ENCODE measurements around the gene S100A10.
A peak's percentile ranks its signal among the peaks of the same experiment; 100 is the strongest.

Gene S100A10

DNA sequence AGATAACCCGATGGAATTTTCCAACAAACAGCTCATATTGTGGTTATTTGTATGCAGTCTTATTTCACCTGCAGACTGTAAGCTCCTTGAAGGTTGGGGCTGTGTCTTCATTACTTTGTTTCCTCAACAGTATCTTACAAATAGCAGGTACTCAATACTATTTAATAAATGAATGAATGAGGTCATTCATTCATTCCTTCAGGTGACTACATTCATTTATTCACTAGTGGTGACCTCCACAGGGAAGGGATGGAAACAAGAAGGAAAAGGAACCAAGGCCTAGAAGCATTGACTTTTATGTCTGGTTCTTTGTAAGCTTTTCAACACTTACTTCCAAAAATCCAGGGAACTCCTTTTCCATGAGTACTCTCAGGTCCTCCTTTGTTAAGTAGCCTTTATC is 7.9 kb downstream of the S100A10 start:
- DNase-seq = no peak

DNA sequence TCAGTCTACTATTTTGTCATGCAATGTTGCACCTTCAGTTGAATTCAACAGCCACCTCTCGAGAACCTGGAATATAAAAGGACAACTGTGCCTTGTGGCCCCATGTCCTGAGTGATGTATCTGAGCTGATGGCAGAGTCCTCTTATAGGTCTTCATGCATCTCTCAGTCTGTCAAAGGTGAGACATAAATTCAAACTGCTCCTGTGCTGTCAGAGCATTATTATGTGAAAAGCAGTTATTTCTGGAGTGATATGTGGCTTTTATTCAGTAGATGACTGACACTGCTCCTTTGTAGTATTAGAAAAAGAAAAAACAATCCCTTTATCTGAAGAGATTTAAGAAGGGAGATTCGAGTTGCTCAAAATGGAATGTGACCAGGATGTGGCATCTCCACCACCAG is 8.4 kb downstream of the S100A10 start:
- DNase-seq = no peak

DNA sequence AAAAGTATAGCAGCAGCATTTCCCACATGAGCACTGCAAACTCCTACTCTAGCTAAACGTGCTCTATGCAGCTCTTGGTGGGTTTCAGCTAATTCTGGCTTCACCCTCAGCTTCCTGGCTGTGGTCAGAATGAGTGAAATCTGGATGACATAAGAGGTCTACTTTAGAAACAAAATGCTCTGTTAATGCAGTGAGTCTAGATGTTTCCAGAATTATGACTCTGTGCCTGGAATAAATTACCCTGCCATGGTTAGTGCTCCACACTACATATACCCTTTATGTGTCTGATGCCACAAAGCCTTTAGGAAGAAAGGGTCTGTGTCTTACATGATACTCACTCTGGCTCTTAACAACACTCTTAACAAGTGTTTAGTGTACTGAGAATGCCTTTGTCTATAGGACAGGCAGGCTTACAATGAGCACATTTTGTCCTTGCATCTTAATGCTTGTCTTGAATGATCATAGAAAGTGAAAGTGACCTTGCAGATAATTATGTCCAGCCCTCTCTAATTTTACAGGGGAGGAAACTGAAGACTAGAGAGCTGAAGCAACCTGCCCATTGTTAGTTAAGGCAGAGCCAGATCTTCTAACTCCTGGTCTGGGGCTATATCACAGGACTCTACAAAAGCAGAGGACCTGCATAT is 9.2 kb downstream of the S100A10 start:
- no peak for DNase-seq

DNA sequence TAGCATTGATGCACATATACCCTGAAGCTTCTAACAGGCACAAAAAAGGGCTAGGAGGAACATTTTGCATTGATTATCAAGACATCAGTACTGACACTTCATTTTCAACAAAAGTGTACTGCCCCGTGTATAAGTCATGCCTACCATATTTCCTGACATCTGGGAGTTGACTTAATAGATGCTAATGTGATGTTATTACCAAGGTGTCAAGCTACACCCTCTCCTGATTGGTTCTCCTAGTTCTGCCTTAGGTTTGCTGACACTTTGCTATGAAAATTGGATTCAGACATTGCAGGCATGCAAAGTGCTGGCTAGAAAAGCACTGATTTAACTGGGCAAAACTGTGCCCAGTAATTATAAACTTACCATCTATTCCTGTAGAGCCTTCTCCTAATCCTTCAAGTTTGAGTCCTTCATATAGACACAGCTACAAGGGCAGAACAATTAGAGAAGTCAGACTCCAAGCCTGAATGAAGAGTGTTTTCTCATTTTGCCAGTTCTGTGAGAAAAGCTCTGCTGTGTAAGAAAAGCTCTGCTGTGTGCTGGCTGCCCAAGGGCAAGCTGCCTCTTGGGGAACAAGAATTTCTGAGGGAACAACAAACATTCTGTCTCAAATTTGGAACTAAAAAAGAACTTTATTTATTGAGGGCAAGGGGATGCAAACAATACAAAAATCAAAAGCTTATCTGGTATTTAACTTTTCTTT is 11.2 kb downstream of the S100A10 start:
- no peak for DNase-seq

GRCh38 chr1:151981178-151981525 is 12.5 kb downstream of the S100A10 start:
- DNase-seq = no peak

GRCh38 chr1:151980287-151981177 is 13.1 kb downstream of the S100A10 start:
- no peak for DNase-seq

DNA sequence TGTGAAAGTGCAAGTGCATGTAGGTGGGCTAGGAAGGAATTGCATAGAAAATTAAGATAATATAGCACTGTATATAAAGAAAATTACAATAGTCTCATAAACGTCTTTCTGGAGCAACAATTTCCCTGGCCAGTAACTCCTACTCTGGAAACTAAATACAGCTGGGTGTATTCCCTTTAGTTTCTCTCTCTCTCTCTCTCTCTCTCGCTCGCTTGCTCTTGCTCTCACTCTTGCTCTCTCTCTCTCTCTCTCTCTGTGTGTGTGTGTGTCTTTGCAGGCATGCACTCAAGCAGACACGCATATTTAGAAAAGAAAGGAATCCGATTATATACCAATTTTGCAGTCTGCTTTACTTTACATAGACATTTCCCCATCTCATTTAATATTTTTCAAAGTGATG is 14.7 kb downstream of the S100A10 start:
- DNase-seq = no peak

DNA sequence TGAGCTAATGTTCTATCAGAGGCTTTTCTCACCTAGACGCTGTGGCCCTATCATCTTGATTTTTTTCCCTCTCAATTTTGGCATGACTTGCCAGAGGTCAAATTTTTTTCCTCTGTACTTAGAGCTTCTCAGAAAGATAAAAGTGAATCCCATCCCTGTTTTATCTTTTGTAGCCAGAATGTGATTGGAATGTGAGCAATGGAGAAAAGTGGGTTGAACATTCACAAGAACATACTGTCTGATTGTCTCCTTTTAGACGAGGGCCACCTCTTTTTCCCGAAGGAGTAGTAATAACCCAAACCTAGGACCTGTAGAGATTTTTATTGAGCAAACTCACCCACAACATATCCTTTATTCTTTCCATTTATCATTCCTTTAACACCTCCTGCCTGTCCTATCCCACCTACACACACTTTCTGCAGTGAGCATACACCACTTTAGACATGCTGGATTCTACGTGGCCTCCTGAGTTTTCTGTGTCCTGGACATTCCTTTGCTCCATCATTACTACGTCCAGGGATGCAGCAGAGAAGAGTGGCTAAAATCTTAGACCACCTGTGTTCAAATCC is 15.9 kb downstream of the S100A10 start:
- DNase-seq = no peak

- DNase-seq = no peak
Observed at GRCh38 chr1:151976858-151977257, 16.8 kb downstream of the S100A10 start.

DNA sequence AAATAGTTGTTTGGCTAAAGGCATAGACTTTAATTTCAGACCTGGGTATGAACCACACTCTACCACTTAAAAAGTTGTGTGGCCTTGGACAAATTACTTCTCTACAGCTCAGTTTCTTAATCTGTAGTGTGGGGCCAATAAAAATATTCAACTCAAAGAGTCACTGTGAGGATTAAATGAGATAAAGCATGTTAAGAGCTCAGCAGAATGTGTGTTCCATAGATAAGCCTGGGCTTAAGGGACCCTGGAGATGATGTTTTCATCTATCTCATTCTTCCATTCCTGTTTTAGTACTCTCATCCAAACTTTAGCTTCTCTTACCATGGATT is 17.7 kb downstream of the S100A10 start:
- no peak for DNase-seq

- no peak for DNase-seq
Observed at GRCh38 chr1:151975311-151976014, 18.2 kb downstream of the S100A10 start.

- no peak for DNase-seq
Observed at GRCh38 chr1:151972542-151973248, 21.0 kb downstream of the S100A10 start.

GRCh38 chr1:151970626-151971025 is 23.0 kb downstream of the S100A10 start:
- no peak for DNase-seq

DNA sequence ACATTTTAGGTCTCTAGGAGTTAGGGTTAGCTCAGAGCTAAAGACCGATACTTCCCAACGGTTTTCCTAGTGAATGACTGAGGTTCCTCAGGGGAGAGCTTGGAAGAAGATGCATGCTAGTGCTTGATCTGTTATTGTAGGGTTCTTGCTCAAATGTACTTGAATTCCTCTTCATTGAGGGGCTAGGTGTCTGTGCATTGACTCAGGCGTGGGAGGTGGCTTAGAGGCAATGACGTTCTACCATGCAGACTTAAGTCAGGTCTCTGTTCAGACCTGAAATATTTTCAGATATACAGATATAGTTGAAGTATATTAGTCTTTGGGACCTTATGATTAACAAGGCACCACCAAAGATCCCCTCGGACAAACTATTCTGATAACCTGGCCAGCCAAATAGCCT is 23.5 kb downstream of the S100A10 start:
- DNase-seq = no peak

DNA sequence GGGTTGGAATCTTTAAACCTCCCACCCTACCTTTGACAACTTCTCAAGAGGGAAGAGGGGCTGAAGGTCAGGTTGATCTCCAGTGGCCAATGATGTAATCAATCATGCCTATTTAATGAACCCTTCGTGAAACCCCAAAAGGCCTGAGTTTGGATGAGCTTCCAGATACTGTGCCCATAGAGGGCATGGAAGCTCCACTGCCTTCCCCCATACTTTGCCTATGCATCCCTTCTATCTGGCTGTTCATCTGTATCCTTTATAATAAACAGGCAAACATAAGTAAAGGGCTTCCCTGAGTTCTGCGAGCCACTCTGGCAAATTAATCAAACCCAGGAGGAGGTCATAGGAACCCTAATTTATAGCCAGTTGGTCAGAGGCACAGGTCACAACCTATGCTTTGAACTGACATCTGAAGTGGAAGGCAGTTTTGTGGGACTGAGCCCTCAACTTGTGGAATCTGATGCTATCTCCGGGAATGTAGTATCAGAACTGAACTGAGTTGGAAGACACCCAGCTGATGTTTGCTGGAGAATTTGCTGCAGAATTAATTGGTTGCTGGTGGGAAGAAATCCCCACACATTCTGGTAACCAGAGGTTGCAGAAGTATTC is 24.8 kb downstream of the S100A10 start:
- no peak for DNase-seq

GRCh38 chr1:151968058-151968457 is 25.6 kb downstream of the S100A10 start:
- DNase-seq = peak; percentile 38

DNA sequence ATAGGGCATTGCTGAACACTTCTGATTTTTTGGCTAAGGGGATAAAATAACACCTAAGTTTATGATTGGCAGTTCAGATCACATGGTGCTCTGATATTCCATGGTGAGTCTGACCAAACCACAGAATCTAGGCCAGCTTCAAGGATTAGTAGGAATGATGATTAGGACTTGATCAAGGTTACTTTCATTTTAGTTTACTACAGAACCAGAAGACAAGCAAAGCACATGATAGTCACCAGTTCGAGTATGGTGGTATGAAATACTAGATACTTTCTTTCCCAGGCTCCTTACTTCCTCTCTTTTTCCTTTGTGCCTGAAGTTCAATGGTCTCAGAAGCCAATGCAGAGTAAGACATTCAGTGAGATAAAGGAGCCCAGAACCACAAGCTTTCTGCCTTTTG is 26.6 kb downstream of the S100A10 start:
- DNase-seq = no peak

GRCh38 chr1:151966061-151966460 is 27.6 kb downstream of the S100A10 start:
- no peak for DNase-seq

DNA sequence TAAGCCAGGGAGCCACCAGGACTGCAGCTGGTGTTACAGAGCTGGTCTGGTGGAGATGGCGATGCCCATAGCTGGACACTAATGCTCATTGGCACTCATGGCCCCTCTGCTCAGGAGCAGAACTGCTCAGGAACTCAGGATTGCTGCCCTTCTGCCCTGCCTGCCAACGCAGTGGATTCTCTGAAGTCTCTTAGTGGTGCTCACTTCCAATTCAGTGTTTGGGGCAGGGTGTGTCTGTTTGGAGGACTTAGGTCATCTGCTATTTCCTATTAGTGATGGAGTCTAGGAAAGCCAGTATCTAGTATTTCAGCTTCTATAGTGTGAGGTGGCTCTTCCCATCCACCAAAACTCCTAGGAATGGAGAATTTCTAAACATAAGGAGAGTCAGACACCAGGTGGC is 29.1 kb downstream of the S100A10 start:
- no peak for DNase-seq

DNA sequence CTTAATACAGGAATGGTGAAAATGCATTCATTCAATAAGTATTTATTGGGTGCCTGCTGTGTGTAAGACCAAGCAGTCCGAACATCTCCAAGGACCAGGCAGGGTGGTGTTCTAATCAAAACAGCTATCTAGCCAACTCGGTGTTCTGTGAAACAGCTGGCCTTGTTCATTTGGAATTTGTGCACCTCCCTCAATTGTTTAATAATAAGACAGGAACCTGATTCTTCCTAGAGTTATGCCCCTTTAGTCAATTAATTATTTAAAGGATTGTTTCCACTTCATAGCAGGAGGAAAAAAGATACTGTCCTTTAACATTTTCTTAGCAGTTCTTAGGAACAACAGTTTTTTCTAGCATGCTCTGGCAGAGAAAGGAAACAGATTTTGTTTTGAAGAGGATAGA is 30.4 kb downstream of the S100A10 start:
- DNase-seq = no peak

- DNase-seq = no peak
Observed at GRCh38 chr1:151961833-151962232, 31.8 kb downstream of the S100A10 start.

All from effector CD4-positive, alpha-beta T cell (primary cell).